Measurements from ENCODE around the gene CTSV. TPM values are rescaled to one million over a fixed set of nuclear protein-coding genes. Genes with fewer than 3 reads are reported as not detected.
"Not testable (repeated sequence)": the region's sequence is repeated elsewhere in the genome, so short reads cannot be mapped to it uniquely, and the experiment has no call there.

Gene CTSV
- polyA plus RNA-seq, 1 donor (not counting 4 experiments of a cell fraction or from before 2014, with no cell fraction given): 101 TPM

DNA sequence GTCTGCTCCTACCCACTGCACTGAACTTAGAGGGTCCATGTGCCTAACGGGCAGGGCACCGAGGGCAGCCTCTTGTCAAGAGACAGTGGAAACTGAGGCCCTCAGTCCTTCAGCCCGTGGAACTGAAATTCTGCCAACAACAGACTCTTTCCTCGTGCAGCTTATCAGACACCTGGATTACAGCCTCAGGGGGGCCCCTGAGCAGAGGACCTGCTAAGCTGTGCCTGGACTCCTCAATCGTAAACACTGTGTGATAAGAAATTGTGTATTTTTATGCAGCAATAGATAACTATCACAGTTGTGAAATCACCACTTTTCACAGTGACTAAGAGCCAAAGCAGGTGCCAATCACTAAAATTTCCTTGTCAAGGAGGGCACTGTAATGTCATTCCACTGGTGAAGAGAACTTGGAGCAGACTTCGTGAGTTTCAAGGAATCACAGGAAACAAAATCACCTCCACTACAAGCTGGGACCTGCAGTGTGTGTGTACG lies 33.4 kb upstream of the CTSV start:
- FAIRE-seq (peak; percentile 78), DNase-seq (ENCODE audit: low read depth, low spot score) (no peak)
- Histone ChIP-seq H3K36me3 (ENCODE audit: control insufficient read depth in 2 of 2, extremely low read depth in 1 of 2, insufficient read depth in 2 of 2, low read length in 2 of 2) (no peaks in the 10 kb centered on the region), H3K9ac (ENCODE audit: control insufficient read depth, extremely low read depth, insufficient read depth, low read length) (no peak overlapping the region), H3K4me3 (ENCODE audit: control insufficient read depth in 2 of 3, extremely low read depth in 1 of 3, insufficient read depth in 2 of 3, low read depth in 1 of 3, low read length in 3 of 3) (no peak overlapping the region), H4K20me1 (ENCODE audit: control insufficient read depth, extremely low read depth, insufficient read depth, low read length) (no peaks in the 10 kb centered on the region), H3K79me2 (ENCODE audit: control insufficient read depth, insufficient read depth, low read length) (no peaks in the 10 kb centered on the region), H3K4me2 (ENCODE audit: control insufficient read depth, extremely low read depth, insufficient read depth, low read depth, low read length) (no peak overlapping the region), H3K9me1 (ENCODE audit: control insufficient read depth, extremely low read depth, insufficient read depth, low read length) (no peaks in the 10 kb centered on the region), H3K9me3 (ENCODE audit: control insufficient read depth, low read depth, low read length) (no peaks in the 10 kb centered on the region), H2AFZ (ENCODE audit: control insufficient read depth, low read length) (no peak overlapping the region), H3K27ac (ENCODE audit: control insufficient read depth, insufficient read depth, low read length) (no peak overlapping the region), H3K27me3 (ENCODE audit: control insufficient read depth, extremely low read depth, insufficient read depth, low read length) (no peaks in the 10 kb centered on the region), H3K4me1 (ENCODE audit: control insufficient read depth, extremely low read depth, insufficient read depth, low read length) (peaks cover 9% of the 10 kb centered on the region)
- dilution Hi-C loops (cut with MboI; ENCODE audit: extremely low pct_ligation_motif_present, low sequenced_read_pairs): no loop called here
- TF ChIP-seq EZH2 (IDR thresholded peaks at IDR 0.05; ENCODE audit: low read length): no peak
- TF ChIP-seq, protein P1, sequence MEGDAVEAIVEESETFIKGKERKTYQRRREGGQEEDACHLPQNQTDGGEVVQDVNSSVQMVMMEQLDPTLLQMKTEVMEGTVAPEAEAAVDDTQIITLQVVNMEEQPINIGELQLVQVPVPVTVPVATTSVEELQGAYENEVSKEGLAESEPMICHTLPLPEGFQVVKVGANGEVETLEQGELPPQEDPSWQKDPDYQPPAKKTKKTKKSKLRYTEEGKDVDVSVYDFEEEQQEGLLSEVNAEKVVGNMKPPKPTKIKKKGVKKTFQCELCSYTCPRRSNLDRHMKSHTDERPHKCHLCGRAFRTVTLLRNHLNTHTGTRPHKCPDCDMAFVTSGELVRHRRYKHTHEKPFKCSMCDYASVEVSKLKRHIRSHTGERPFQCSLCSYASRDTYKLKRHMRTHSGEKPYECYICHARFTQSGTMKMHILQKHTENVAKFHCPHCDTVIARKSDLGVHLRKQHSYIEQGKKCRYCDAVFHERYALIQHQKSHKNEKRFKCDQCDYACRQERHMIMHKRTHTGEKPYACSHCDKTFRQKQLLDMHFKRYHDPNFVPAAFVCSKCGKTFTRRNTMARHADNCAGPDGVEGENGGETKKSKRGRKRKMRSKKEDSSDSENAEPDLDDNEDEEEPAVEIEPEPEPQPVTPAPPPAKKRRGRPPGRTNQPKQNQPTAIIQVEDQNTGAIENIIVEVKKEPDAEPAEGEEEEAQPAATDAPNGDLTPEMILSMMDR (optimal IDR thresholded peaks at IDR 0.05 in 1 of 3, IDR thresholded peaks at IDR 0.05 in 1 of 3, conservative IDR thresholded peaks at IDR 0.05 in 1 of 3; ENCODE audit: extremely low read depth in 1 of 3, insufficient read depth in 2 of 3, low read length in 3 of 3): no peak

DNA sequence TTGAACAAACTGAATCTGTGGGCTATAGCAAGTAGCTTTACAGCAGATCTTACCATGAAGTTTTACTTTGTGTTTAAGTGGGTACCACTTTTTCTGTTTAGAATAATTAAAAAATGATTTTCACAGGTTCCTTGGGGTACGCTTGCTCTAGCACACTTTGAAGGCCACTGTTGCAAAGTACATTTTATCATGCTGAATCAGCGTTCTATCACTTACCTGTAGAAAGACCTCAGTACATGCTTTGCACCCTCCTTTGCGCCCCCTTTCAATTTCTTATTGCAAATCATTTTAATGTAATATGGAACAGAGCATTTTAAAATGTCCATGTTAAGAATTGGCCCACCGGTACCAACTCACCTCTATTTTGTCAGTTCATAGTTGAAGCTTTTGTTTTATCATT lies 31.4 kb upstream of the CTSV start:
- H3K79me2 ChIP-seq (ENCODE audit: control insufficient read depth, insufficient read depth, low read length); H3K27me3 ChIP-seq (ENCODE audit: control insufficient read depth, extremely low read depth, insufficient read depth, low read length); H3K27ac ChIP-seq (ENCODE audit: control insufficient read depth, insufficient read depth, low read length); H4K20me1 ChIP-seq (ENCODE audit: control insufficient read depth, extremely low read depth, insufficient read depth, low read length); H3K4me2 ChIP-seq (ENCODE audit: control insufficient read depth, extremely low read depth, insufficient read depth, low read depth, low read length); dilution Hi-C loops (cut with MboI; ENCODE audit: extremely low pct_ligation_motif_present, low sequenced_read_pairs); H3K4me3 ChIP-seq (ENCODE audit: control insufficient read depth in 2 of 3, extremely low read depth in 1 of 3, insufficient read depth in 2 of 3, low read depth in 1 of 3, low read length in 3 of 3); H3K9ac ChIP-seq (ENCODE audit: control insufficient read depth, extremely low read depth, insufficient read depth, low read length); H3K36me3 ChIP-seq (ENCODE audit: control insufficient read depth in 2 of 2, extremely low read depth in 1 of 2, insufficient read depth in 2 of 2, low read length in 2 of 2); FAIRE-seq; H3K9me3 ChIP-seq (ENCODE audit: control insufficient read depth, low read depth, low read length); H3K4me1 ChIP-seq (ENCODE audit: control insufficient read depth, extremely low read depth, insufficient read depth, low read length); H2AFZ ChIP-seq (ENCODE audit: control insufficient read depth, low read length); H3K9me1 ChIP-seq (ENCODE audit: control insufficient read depth, extremely low read depth, insufficient read depth, low read length); DNase-seq (ENCODE audit: low read depth, low spot score): not testable (repeated sequence)

DNA sequence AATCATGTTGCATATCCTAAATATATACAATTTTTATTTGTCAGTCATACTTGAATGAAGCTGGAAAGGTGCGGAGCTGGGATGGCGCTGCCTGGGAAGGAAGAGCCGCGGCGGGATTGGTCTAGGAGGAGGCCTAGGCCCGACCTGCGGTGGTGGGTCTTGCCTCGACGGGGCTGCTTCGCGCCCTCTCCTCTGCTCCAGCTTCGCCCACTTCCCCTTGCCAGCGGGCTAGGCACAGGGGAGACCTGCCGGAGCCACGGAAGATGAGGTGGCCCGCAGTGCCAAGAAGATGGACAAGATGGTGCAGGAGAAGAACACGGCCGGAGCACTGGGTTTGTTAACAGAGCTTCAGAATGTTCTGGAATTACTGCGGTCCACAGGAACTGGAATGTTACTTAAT lies 28.5 kb upstream of the CTSV start:
- no peak for DNase-seq (ENCODE audit: low read depth, low spot score)
- H3K79me2 ChIP-seq (ENCODE audit: control insufficient read depth, insufficient read depth, low read length): no peaks in the 10 kb centered on the region
- H3K9me3 ChIP-seq (ENCODE audit: control insufficient read depth, low read depth, low read length): no peaks in the 10 kb centered on the region
- H2AFZ ChIP-seq (ENCODE audit: control insufficient read depth, low read length): no peak overlapping the region
- no peak for TF ChIP-seq EZH2 (IDR thresholded peaks at IDR 0.05; ENCODE audit: low read length)
- TF ChIP-seq, protein P1 (optimal IDR thresholded peaks at IDR 0.05 in 1 of 3, IDR thresholded peaks at IDR 0.05 in 1 of 3, conservative IDR thresholded peaks at IDR 0.05 in 1 of 3; ENCODE audit: extremely low read depth in 1 of 3, insufficient read depth in 2 of 3, low read length in 3 of 3): no peak
- no peak overlapping the region for H3K4me2 ChIP-seq (ENCODE audit: control insufficient read depth, extremely low read depth, insufficient read depth, low read depth, low read length)
- H3K27ac ChIP-seq (ENCODE audit: control insufficient read depth, insufficient read depth, low read length): no peak overlapping the region
- H3K9me1 ChIP-seq (ENCODE audit: control insufficient read depth, extremely low read depth, insufficient read depth, low read length): no peaks in the 10 kb centered on the region
- H3K4me1 ChIP-seq (ENCODE audit: control insufficient read depth, extremely low read depth, insufficient read depth, low read length): peaks cover 12% of the 10 kb centered on the region
- dilution Hi-C loops (cut with MboI; ENCODE audit: extremely low pct_ligation_motif_present, low sequenced_read_pairs): no loop called here
- no peaks in the 10 kb centered on the region for H4K20me1 ChIP-seq (ENCODE audit: control insufficient read depth, extremely low read depth, insufficient read depth, low read length)
- H3K27me3 ChIP-seq (ENCODE audit: control insufficient read depth, extremely low read depth, insufficient read depth, low read length): no peaks in the 10 kb centered on the region
- no peak overlapping the region for H3K9ac ChIP-seq (ENCODE audit: control insufficient read depth, extremely low read depth, insufficient read depth, low read length)
- no peak for FAIRE-seq
- H3K36me3 ChIP-seq (ENCODE audit: control insufficient read depth in 2 of 2, extremely low read depth in 1 of 2, insufficient read depth in 2 of 2, low read length in 2 of 2): no peaks in the 10 kb centered on the region
- H3K4me3 ChIP-seq (ENCODE audit: control insufficient read depth in 2 of 3, extremely low read depth in 1 of 3, insufficient read depth in 2 of 3, low read depth in 1 of 3, low read length in 3 of 3): no peak overlapping the region
